IMR-90 (cell line): Measurements from ENCODE around the gene METTL14. TPM values are rescaled to one million over a fixed set of nuclear protein-coding genes. Genes with fewer than 3 reads are reported as not detected.
"Not testable (repeated sequence)": the region's sequence is repeated elsewhere in the genome, so short reads cannot be mapped to it uniquely, and the experiment has no call there.

Experiments
- ATAC-seq: fragments of 200-7000 bp; cut with Tn5 transposase; 2 replicates; pipeline ENCODE4 v1.9.1; 2020; ENCODE audit warnings: low read depth, mild to moderate bottlenecking, moderate library complexity
- BruUV-seq: library from RNA; stranded (reverse); fragments of 400-500 nt; replicated peaks from 2 replicates; lab custom pipeline; 2021; lab: Mats Ljungman, UMichigan
- CTCF ChIA-PET: fragments of 300-600 bp; formaldehyde crosslinking; extraction: SDS; loops from one replicate; lab custom pipeline; 2021; ENCODE audit warnings: antibody characterized with exemption; lab: Yijun Ruan, JAX
- POLR2A ChIA-PET: fragments of 300-600 bp; sonication (Branson Sonifier 250); formaldehyde crosslinking; loops from one replicate; lab custom pipeline; 2022; ENCODE audit warnings: antibody characterized with exemption; ENCODE audit not compliant: unreplicated experiment; lab: Charles Lee
- DNase-seq: peaks from one replicate; pipeline ENCODE4 v3.0.0; 2013
- H2AFZ ChIP-seq: replicated peaks from 2 replicates; pipeline ENCODE3; 2013; ENCODE audit warnings: low read length, mild to moderate bottlenecking; ENCODE audit not compliant: poor library complexity
- H2AK5ac ChIP-seq: 2 replicates; pipeline ENCODE4 v1.6.1; 2013; ENCODE audit warnings: low read depth, low read length, inconsistent platforms
- H2AK9ac ChIP-seq: replicated peaks from 2 replicates; pipeline ENCODE3; 2013; ENCODE audit warnings: mild to moderate bottlenecking, low read depth, low read length, moderate library complexity; ENCODE audit not compliant: poor library complexity
- H2BK120ac ChIP-seq: 2 replicates; pipeline ENCODE4 v1.6.1; 2013; ENCODE audit warnings: low read depth, low read length, inconsistent platforms
- H2BK15ac ChIP-seq: 3 replicates; pipeline ENCODE4 v1.6.1; 2013; ENCODE audit warnings: low read depth, low read length, inconsistent platforms
- H2BK20ac ChIP-seq: 2 replicates; pipeline ENCODE4 v1.6.1; 2013; ENCODE audit warnings: low read depth, mild to moderate bottlenecking, inconsistent platforms, low read length, moderate library complexity
- H2BK5ac ChIP-seq: 2 replicates; pipeline ENCODE4 v1.6.1; 2013; ENCODE audit warnings: mild to moderate bottlenecking, low read depth, low read length, inconsistent platforms; ENCODE audit not compliant: poor library complexity, severe bottlenecking
- H3K14ac ChIP-seq: replicated peaks from 2 replicates; pipeline ENCODE4 v1.6.1; 2013; ENCODE audit warnings: low read depth, low read length, inconsistent platforms
- H3K18ac ChIP-seq: 2 replicates; pipeline ENCODE4 v1.6.1; 2013; ENCODE audit warnings: low read depth, low read length, control low read depth
- H3K23ac ChIP-seq: 2 replicates; pipeline ENCODE4 v1.6.1; 2013; ENCODE audit warnings: low read depth, low read length, inconsistent platforms
- H3K27ac ChIP-seq: 2 replicates; pipeline ENCODE4 v1.5.1; 2013; ENCODE audit warnings: mild to moderate bottlenecking, control low read depth, low read length; ENCODE audit not compliant: insufficient read depth
- H3K27me3 ChIP-seq: 2 replicates; pipeline ENCODE4 v1.6.1; 2013; ENCODE audit warnings: low read length; ENCODE audit not compliant: control insufficient read depth, insufficient read depth
- H3K36me3 ChIP-seq: 2 replicates; pipeline ENCODE4 v1.6.1; 2013; ENCODE audit warnings: low read length, mixed read lengths; ENCODE audit not compliant: control insufficient read depth, insufficient read depth
- H3K4ac ChIP-seq: 2 replicates; pipeline ENCODE4 v1.6.1; 2013; ENCODE audit warnings: low read depth, low read length, inconsistent platforms
- H3K4me1 ChIP-seq: 2 replicates; pipeline ENCODE4 v1.6.1; 2013; ENCODE audit warnings: low read length, mixed read lengths; ENCODE audit not compliant: control insufficient read depth, insufficient read depth
- H3K4me2 ChIP-seq: 2 replicates; pipeline ENCODE4 v1.6.1; 2013; ENCODE audit warnings: low read depth, mild to moderate bottlenecking, control low read depth, low read length, moderate library complexity
- H3K4me3 ChIP-seq: 2 replicates; pipeline ENCODE4 v1.5.1; 2013; ENCODE audit warnings: low read depth, mild to moderate bottlenecking, control low read depth, low read length, moderate library complexity; ENCODE audit not compliant: insufficient read depth
- H3K56ac ChIP-seq: 2 replicates; pipeline ENCODE4 v1.6.1; 2013; ENCODE audit warnings: low read length, inconsistent platforms; ENCODE audit not compliant: insufficient read depth; ENCODE audit errors: extremely low read depth
- H3K79me1 ChIP-seq, 2 experiments: 2 replicates each; pipeline ENCODE4 v1.6.1; 2013; ENCODE audit warnings: low read length in 2 of 2, inconsistent platforms in 1 of 2, low read depth in 1 of 2
- H3K9ac ChIP-seq: 2 replicates; pipeline ENCODE4 v1.6.1; 2013; ENCODE audit warnings: low read depth, low read length, control low read depth
- H3K9me1 ChIP-seq: 2 replicates; pipeline ENCODE4 v1.6.1; 2013; ENCODE audit warnings: low read length, inconsistent platforms; ENCODE audit not compliant: insufficient read depth
- H3K9me3 ChIP-seq: 2 replicates; pipeline ENCODE4 v1.6.1; 2013; ENCODE audit warnings: low read length; ENCODE audit not compliant: control insufficient read depth, insufficient read depth
- H4K20me1 ChIP-seq: 2 replicates; pipeline ENCODE4 v1.6.1; 2013; ENCODE audit warnings: low read length, inconsistent platforms; ENCODE audit not compliant: insufficient read depth
- H4K5ac ChIP-seq: 2 replicates; pipeline ENCODE4 v1.6.1; 2013; ENCODE audit warnings: mild to moderate bottlenecking, low read depth, low read length, control low read depth
- H4K8ac ChIP-seq, 2 experiments: 2 replicates each; pipeline ENCODE4 v1.6.1; 2013; ENCODE audit warnings: low read depth in 2 of 2, low read length in 2 of 2, control low read depth in 1 of 2, inconsistent platforms in 1 of 2
- H4K91ac ChIP-seq: 2 replicates; pipeline ENCODE4 v1.6.1; 2013; ENCODE audit warnings: low read depth, low read length, inconsistent platforms; ENCODE audit not compliant: insufficient read depth
- WGBS, 2 experiments: methylation state at CpG; one replicate each; pipeline versions ENCODE4 v1.1.5 to v1.1.7; 2013; ENCODE audit warnings: missing lambda C conversion rate in 2 of 2; ENCODE audit not compliant: insufficient read length in 1 of 2; ENCODE audit errors: extremely low coverage in 2 of 2; 5-methylcytosine and 5-hydroxymethylcytosine counted together
- dilution Hi-C: fragments of 300-500 bp; cut with HindIII; formaldehyde crosslinking; loops from one replicate; pipeline ENCODE4 v1.14.3; 2018; ENCODE audit warnings: low sequenced_read_pairs; ENCODE audit not compliant: unreplicated experiment
- in situ Hi-C: fragments of 300-500 bp; cut with MboI; formaldehyde crosslinking; loops from 3 replicates; pipeline ENCODE4 v1.14.3; 2019; ENCODE audit warnings: low sequenced_read_pairs, inconsistent platforms, mixed read lengths
- intact Hi-C: fragments of 100-400 bp; cut with micrococcal nuclease; formaldehyde crosslinking; loops from 2 replicates; pipeline ENCODE4 v1.10.0; 2022
- polyA plus RNA-seq, 3 experiments: library from polyadenylated mRNA; depleted of rRNA; stranded (reverse); fragments of >200 nt; gene quantifications; 2 replicates each; pipeline ENCODE4 v1.2.3, GENCODE V29; 2012; ENCODE audit warnings: low replicate concordance in 1 of 3
- total RNA-seq: library from RNA; depleted of rRNA; stranded (reverse); fragments of >200 nt; gene quantifications from 2 replicates; pipeline ENCODE4 v1.2.3, GENCODE V29; 2012

The METTL14 gene
- total and polyA plus RNA-seq, 2 of the 4 experiments (the other 2 are of a cell fraction), result 5.0 to 9.3 TPM

GRCh38 chr4:118670968-118671367 is 14.2 kb upstream of the METTL14 start:
- H4K20me1 ChIP-seq, H4K8ac ChIP-seq, H3K56ac ChIP-seq, H3K79me1 ChIP-seq, DNase-seq, H3K4me3 ChIP-seq, BruUV-seq, H3K18ac ChIP-seq, ATAC-seq, CTCF ChIA-PET, H3K23ac ChIP-seq, H3K4ac ChIP-seq, H2BK5ac ChIP-seq, H3K27ac ChIP-seq, intact Hi-C loops, H2BK120ac ChIP-seq, H2AK9ac ChIP-seq, H2AK5ac ChIP-seq, H3K4me2 ChIP-seq, H3K9me3 ChIP-seq, H2BK15ac ChIP-seq, in situ Hi-C loops, H2BK20ac ChIP-seq, H3K27me3 ChIP-seq, H3K36me3 ChIP-seq, H3K9me1 ChIP-seq, H3K4me1 ChIP-seq, H2AFZ ChIP-seq, H4K5ac ChIP-seq, H4K91ac ChIP-seq, H3K14ac ChIP-seq, dilution Hi-C loops, H3K9ac ChIP-seq: not testable (repeated sequence)
- WGBS, 2 experiments, result no CpG with 5 or more reads among the region's 2 CpGs
- POLR2A ChIA-PET, result interaction anchor here (0.8 kb wide), 1 partner anchor 14 kb away, joined by 4 read pairs; the partner anchor contains the start of gene METTL14
